Measurements from ENCODE around the gene EPYC.
A peak's percentile ranks its signal among the peaks of the same experiment; 100 is the strongest.

The EPYC gene

DNA sequence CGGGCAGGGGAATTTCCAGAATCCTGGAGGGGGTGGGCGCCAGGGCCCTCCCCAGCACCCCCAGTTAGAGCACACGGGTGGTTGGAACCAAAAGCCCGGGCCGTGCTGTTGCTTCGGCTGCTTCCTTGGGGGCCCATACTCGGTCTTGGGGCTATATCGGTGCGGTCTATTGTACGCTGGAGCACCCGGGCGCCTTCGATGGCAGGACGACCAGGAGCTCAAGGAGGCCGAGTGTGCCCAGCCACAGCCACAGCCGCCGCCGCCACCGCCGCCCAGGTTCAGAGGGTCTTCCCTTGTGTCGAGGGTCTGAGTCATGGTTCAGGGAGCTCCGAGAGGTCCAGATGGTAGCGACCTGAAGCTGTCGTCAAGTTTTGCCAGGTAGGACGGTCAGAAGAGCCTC lies 50.3 kb downstream of the EPYC start:
- DNase-seq = no peak

- DNase-seq = peak in 1 of 5 experiments; percentile 41
Observed at GRCh38 chr12:90953956-90954421, 50.8 kb downstream of the EPYC start.

DNA sequence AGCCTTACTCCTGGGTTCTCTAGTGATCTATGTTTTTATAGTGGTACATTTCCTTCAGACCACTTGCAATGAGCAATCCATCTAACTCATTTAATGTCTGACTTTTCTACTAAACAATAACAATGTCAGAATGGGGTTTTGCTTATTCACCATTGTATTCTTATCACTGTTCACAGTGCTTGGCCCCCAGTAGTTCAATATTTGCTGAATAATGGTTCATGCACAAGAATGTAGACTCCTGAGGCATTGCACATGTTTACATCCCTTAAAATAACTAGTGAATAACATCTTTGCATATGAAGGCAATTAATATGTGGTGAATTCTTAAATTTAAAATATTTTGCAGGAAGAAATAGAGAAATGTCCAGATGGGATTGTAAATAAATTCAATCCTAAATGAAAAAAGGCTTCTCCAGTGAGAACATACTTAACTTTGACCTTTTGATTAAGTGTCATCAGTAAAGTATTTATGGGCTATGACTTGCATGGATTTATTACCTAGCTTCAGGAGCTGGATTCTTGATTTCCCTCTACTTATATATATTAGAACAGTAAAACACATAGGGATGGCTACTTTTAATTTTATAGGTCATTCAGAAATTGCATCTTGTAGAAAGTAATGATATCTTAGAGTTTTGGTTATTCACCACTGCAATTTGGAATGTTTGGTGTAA lies 53.2 kb downstream of the EPYC start:
- no peak for DNase-seq

- DNase-seq = no peak
Observed at GRCh38 chr12:90947869-90948268, 56.9 kb downstream of the EPYC start.

DNA sequence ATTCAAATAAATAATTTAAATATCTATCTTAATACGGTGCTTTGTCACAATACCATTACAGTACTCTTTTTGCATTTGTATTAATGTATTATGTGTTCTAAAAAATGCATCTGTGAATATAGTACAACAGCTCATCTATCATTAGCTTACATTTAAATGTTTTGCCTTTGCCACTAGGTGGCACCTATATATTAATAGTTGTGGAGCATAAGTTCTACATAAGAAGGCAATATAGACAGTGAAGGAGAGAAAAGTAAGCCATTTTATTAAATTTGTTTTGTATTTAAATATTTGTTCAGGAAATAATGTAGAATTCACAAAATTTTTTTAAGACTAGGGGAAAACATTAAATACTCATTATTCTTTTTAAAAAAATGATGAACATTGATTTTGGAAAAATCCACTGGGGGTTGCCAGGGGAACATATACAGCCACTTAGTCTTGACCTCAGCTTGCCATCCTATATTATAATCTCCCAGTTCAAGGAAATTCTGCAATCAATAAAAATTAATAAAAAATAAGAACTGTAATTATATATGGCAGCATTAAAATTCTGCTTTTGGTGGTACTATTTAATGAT lies 59.6 kb downstream of the EPYC start:
- DNase-seq = peak in 1 of 5 experiments; percentile 45

DNA sequence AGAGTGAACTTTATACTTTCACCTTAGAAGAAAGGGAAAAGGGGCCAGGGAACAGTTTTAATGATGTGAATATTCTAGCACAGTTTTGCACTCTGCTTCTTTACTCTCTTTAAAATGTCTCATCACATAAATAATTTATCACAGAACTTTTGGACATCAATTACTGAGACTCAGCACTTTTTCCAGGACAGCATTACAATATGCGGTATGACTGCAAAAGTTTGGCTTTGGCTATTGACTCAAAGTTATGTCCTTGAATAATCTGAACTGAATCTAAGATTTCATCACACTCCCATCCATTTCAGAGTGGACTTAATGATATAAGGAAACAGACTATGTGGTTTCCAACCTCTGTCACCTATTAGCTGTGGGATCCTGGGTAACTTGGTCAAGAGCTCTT lies 61.5 kb downstream of the EPYC start:
- DNase-seq = no peak

GRCh38 chr12:90940872-90941499 lies 63.8 kb downstream of the EPYC start:
- DNase-seq = peak in 1 of 5 experiments; percentile 65

DNA sequence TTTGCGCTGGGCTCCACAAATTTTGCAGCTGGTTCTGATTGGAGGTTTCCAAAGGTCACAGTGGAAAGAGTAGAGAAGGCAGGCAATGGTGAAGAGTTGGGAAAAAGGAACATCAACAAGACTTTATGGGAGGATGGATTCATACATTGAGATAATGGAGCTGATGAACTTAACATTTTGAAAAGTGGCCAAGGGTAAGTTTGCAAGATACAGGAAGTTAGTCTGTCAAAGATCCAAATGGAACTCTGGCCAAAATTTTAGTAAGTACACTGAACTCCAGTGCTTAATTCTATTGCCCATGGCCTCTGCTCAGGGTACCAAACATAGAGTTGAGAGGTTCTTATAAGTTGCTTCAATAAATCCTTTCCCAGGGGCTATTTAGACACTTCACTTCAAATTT lies 65.4 kb downstream of the EPYC start:
- no peak for DNase-seq

DNA sequence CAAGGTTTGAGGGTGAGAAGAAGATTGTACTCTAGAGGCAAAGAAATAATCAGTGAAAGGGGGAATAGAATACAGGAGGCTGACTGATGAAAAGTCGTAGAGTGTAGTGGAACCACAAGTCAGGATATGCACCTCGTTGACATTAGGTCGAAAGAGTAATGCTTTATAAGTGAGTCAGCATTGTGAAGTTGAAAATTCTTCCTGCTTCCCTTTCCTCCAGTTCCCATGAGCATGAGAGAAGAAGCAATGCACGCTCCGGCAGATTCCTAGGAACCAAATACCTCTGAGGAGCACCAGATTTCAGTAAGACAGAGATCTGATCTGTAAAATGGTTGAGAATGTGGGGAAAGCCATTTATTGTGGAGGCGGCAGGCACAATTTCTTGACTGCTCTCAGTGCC lies 66.3 kb downstream of the EPYC start:
- peak in 1 of 5 experiments; percentile 19 for DNase-seq

DNA sequence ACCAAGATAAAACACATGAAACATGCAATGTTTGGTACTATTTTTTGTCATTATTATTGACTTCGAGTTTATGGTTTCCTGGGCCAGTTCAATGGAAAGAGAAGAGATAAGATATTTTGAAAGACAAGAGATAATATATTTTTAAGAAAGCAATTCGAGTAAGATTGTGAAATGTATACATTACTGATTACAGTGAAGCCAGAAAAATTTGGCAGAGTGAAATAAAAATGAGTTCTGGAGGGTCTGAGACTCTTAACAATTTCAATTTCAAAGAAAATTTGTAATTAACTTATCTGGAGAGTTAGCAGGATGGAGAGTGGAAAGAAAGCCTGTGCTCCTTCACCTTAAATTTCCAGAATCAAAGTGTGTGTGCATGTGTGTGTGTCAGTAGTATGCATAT lies 67.1 kb downstream of the EPYC start:
- DNase-seq = peak in 1 of 5 experiments; percentile 83

GRCh38 chr12:90936230-90937005 lies 68.4 kb downstream of the EPYC start:
- peak in 1 of 5 experiments; percentile 47 for DNase-seq

GRCh38 chr12:90925562-90925961 lies 79.2 kb downstream of the EPYC start:
- DNase-seq = no peak

DNA sequence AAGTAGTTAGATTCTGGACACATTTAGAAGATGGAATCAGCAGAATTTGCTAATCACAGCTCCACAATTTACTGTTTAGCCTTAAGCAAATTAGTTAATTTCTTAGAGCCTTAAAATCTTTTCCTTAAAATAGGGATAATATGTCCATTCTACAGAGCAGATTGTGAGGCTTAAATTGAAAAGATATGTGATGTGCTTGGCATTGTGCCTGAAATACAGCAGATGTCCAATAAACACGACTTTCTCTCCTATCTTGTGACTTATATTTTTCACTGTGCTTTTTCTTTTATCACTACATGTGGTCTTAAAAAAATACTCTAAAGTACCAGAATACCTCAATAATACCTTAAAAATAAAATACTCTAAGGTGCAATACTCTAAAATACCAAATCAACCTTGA lies 80.4 kb downstream of the EPYC start:
- DNase-seq = no peak

DNA sequence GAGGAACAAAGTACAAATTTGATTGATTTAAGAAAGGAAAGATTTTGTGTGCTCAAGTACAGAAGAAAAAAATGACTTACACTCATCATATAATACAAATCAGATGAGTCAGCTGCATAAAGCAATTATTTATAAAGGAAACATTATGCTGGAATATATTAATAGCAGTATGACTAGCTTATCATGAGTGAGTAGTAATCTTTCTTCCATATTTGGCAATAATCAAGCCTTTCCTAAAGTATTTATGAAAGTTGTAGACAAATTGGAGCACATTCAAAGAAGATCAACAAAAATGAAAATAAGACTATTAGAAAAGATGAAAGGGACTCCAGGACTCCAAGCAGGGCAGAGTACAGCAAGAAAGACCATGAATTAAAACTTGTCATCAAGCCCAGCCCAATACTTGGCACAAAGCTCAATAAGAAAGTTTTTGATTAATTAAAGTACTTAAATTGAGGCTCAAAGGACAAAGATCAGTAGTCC lies 82.6 kb downstream of the EPYC start:
- no peak for DNase-seq

GRCh38 chr12:90921536-90921935 lies 83.2 kb downstream of the EPYC start:
- DNase-seq = no peak

GRCh38 chr12:90920222-90920621 lies 84.5 kb downstream of the EPYC start:
- no peak for DNase-seq

- no peak for DNase-seq
Observed at GRCh38 chr12:90917431-90917830, 87.3 kb downstream of the EPYC start.

GRCh38 chr12:90916516-90916915 lies 88.3 kb downstream of the EPYC start:
- no peak for DNase-seq

DNA sequence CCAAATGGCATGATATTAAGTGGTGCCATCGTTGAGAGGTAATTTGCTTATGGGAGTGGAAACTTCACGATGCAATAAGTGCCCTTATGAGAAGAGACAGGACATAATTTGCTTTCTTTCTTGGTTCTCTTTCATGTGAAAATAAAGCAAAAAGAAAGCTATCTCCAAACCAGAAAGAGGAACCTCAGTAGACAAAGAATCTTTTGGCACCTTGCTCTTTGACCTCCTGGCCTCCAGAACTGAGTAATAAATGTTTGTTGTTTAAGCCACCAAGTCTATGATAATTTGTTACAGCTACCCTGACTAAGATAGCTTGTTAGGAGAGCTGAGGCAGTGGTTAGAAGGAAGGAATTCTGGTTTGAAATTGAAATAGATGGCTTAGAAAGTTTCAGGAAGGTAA lies 89.4 kb downstream of the EPYC start:
- DNase-seq = no peak

All from T-helper 2 cell (primary cell).